Ishikawa (cell line): Measurements from ENCODE around the gene MACROD2.

ENCODE experiments used
- CEBPB ChIP-seq: IDR thresholded peaks from 2 replicates; pipeline ENCODE4 v1.6.1; 2012
- TF ChIP-seq, protein P1 (sequence below): IDR thresholded peaks from 2 replicates; pipeline ENCODE4 v1.6.1; 2012

DNA sequence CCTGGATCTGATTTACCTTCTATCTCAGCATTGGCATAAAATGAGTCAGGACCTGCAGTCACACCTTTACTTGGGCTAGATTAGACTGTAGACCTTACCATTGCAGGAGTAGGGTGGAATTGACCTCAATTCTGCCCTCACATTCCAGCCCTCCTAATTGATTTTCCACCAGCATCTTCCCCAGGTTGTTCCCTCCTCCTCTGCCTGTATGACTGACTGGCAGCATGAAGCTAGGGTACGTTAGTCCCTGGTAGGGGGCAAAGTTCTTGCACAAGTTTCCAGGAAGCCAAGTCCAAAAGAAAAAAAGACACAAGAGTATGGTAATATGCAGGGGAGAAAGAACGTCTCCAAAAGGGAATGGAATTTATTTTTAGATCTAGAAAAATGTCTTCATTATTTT, 567.7 kb downstream of the MACROD2 start:
- no peak for TF ChIP-seq CEBPB
- TF ChIP-seq, protein P1, sequence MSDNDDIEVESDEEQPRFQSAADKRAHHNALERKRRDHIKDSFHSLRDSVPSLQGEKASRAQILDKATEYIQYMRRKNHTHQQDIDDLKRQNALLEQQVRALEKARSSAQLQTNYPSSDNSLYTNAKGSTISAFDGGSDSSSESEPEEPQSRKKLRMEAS = no peak
